GM21717 (cell line): ENCODE results near the gene TNF.

Experiments used
- ATAC-seq: cut with Tn5 transposase; IDR thresholded peaks from one replicate; pipeline ENCODE4 v1.9.1; 2021; ENCODE audit warnings: mild to moderate bottlenecking, moderate library complexity; ENCODE audit not compliant: unreplicated experiment

The TNF gene

GRCh38 chr6:31622684-31623091 is 47.3 kb downstream of the TNF start:
- no peak for ATAC-seq

DNA sequence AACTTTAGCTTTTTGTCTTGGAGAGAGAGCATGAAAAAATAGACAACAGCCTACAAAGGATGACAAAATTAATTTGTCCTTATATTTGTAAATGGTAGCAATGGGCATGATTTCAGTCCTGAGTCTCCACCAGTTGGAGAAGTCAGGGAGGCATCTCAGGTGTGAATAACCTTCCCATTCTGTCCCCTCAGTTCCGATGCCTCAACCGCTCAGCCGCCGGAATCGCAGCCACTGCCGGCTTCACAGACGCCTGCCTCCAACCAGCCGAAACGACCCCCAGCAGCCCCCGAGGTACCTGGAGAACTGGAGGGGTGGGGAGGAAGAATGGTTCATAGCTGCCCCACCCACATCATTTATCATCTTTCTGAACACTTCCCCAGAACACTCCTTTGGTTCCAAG is 48.7 kb downstream of the TNF start:
- no peak for ATAC-seq

GRCh38 chr6:31626952-31627351 is 51.6 kb downstream of the TNF start:
- ATAC-seq = no peak

GRCh38 chr6:31627690-31628287 is 52.4 kb downstream of the TNF start:
- no peak for ATAC-seq
